Body of pancreas (tissue), 4 donors: ENCODE measurements around the gene KANSL3.
A peak's percentile ranks its signal among the peaks of the same experiment; 100 is the strongest.

Experiments used
- CTCF ChIP-seq, 7 experiments: fragments of 450-650 bp in 4 of 7; fragments of 200-600 bp in 3 of 7; sonication (generic) in 3 of 7; IDR thresholded peaks; one replicate each; pipeline ENCODE4 v1.5.1; 2016 to 2019; ENCODE audit warnings: antibody characterized with exemption in 7 of 7
- POLR2A ChIP-seq, 3 donors: fragments of 450-650 bp; IDR thresholded peaks; one replicate each; pipeline ENCODE4 v1.6.1; 2016; ENCODE audit warnings: antibody characterized with exemption in 3 of 3, mild to moderate bottlenecking in 2 of 3

- no peak for TF ChIP-seq POLR2A (IDR thresholded peaks at IDR 0.05)
- peak in 3 of 7 experiments; percentile 11 to 27 (median 13) for TF ChIP-seq CTCF (IDR thresholded peaks at IDR 0.05)
Measured at GRCh38 chr2:96679848-96680247, 41.7 kb upstream of the KANSL3 start.
